ENCODE results near the gene RINL. TPM values are rescaled to one million over a fixed set of nuclear protein-coding genes. Genes with fewer than 3 reads are reported as not detected.
A peak's percentile ranks its signal among the peaks of the same experiment; 100 is the strongest.

RINL gene
- total and polyA plus RNA-seq, 9 donors, result 9.3 to 14.4 (median 11.3) TPM

DNA sequence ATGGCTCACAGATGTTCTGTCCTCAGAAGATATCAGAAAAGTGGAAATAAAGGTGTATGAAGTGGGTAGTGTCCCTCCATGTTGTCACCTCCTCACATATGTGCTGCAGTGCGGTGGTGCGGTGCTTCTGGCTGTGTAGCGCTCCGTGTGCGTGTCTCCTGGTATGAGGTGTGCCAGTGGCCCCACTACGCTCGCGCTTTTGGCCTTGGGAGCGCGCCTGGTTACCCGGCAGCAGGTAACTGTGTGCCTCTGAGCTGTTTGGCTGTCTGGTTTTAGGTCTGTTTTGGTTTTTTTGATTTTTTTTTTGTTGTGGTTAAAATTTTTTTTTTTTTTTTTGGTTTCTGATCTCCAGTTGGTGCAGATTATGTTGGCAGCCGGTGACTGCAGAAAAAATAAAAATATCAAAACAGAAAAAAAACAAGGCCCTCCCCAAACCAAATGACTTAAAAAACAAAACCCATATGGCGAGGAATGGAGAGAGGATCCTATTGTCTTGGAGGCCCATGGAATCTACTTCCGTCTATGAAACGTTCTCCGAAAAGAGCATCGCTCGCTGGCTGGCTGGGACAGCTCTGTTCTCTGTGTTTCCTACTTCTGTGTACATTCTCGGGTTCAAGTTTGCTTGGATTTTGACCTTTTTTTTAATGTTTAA is 36.2 kb downstream of the RINL start:
- 99% methylated on average over 11 of the region's 19 CpGs for WGBS (ENCODE audit: insufficient coverage)
- Histone ChIP-seq H3K36me3 (ENCODE audit: control insufficient read depth, insufficient read depth, low read length) (peaks cover 100% of the 10 kb centered on the region), H3K27ac (ENCODE audit: low read length) (peak overlapping the region; percentile 84), H3K9me3 (replicated peaks; ENCODE audit: control insufficient read depth, low read depth, low read length) (no peaks in the 10 kb centered on the region), H3K27me3 (ENCODE audit: control insufficient read depth, insufficient read depth, low read length) (no peaks in the 10 kb centered on the region), H3K4me1 (ENCODE audit: control insufficient read depth, insufficient read depth, low read length) (peaks cover 29% of the 10 kb centered on the region), H3K4me3 (ENCODE audit: low read length) (no peak overlapping the region)
- no peak for DNase-seq

- WGBS (ENCODE audit: insufficient coverage), result 85% methylated on average over 6 of the region's 12 CpGs
- H3K4me3 ChIP-seq (ENCODE audit: low read length), result no peak overlapping the region
- peak overlapping the region; percentile 84 for H3K27ac ChIP-seq (ENCODE audit: low read length)
- peaks cover 28% of the 10 kb centered on the region for H3K4me1 ChIP-seq (ENCODE audit: control insufficient read depth, insufficient read depth, low read length)
- no peaks in the 10 kb centered on the region for H3K27me3 ChIP-seq (ENCODE audit: control insufficient read depth, insufficient read depth, low read length)
- DNase-seq, result no peak
- peaks cover 100% of the 10 kb centered on the region for H3K36me3 ChIP-seq (ENCODE audit: control insufficient read depth, insufficient read depth, low read length)
- H3K9me3 ChIP-seq (replicated peaks; ENCODE audit: control insufficient read depth, low read depth, low read length), result no peaks in the 10 kb centered on the region
These were observed 36.8 kb downstream of the RINL start for GRCh38 chr19:38841180-38841766.

- H3K27ac ChIP-seq (ENCODE audit: low read length), result peak overlapping the region; percentile 84
- no peak overlapping the region for H3K4me3 ChIP-seq (ENCODE audit: low read length)
- WGBS (ENCODE audit: insufficient coverage), result 72% methylated on average over 4 of the region's 5 CpGs
- peaks cover 100% of the 10 kb centered on the region for H3K36me3 ChIP-seq (ENCODE audit: control insufficient read depth, insufficient read depth, low read length)
- peak; percentile 68 for DNase-seq
- H3K9me3 ChIP-seq (replicated peaks; ENCODE audit: control insufficient read depth, low read depth, low read length), result no peaks in the 10 kb centered on the region
- peaks cover 27% of the 10 kb centered on the region for H3K4me1 ChIP-seq (ENCODE audit: control insufficient read depth, insufficient read depth, low read length)
- no peaks in the 10 kb centered on the region for H3K27me3 ChIP-seq (ENCODE audit: control insufficient read depth, insufficient read depth, low read length)
These were observed 37.5 kb downstream of the RINL start for GRCh38 chr19:38840583-38840968.

DNA sequence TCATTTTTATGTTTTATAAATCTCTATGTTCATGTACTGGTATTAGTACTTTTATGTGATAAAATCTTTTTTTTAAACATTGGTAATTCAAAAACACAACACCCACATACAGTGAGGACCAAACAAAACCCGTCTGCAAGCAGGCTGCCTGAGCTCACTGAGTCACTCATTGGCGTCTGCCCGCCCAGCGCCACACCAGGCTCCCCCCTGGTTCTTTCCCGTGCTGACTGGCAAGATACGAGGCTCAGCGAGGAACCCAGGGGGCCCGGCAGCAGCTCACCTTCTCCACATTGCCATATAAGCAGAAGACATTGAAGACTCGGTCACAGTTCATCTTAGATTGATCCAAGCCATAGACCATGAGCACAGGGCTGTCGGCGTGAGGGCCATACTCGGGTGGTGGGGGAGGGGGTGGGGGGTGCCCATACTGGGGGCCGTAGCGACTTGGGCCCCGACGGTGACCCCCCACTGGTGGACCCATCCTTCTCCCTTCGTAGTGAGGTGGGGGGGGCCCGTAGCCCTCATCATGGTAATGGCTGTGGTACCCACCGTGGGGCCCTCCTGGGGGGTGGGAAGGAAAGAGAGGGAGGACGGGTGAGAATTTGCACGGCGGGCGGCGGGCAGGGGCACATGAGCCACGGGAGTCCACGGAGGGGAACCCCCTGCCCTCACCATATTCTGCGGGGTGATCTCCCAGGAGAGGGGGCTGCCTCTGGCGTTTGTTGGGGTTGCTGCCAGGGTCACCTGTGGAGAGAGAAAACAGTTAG is 38.1 kb downstream of the RINL start:
- Histone ChIP-seq H3K36me3 (ENCODE audit: control insufficient read depth, insufficient read depth, low read length) (peaks cover 98% of the 10 kb centered on the region), H3K27ac (ENCODE audit: low read length) (peak overlapping the region; percentile 84), H3K27me3 (ENCODE audit: control insufficient read depth, insufficient read depth, low read length) (no peaks in the 10 kb centered on the region), H3K4me3 (ENCODE audit: low read length) (no peak overlapping the region), H3K4me1 (ENCODE audit: control insufficient read depth, insufficient read depth, low read length) (peaks cover 28% of the 10 kb centered on the region), H3K9me3 (replicated peaks; ENCODE audit: control insufficient read depth, low read depth, low read length) (no peaks in the 10 kb centered on the region)
- 76% methylated on average over 5 of the region's 28 CpGs for WGBS (ENCODE audit: insufficient coverage)
- DNase-seq, result no peak

DNA sequence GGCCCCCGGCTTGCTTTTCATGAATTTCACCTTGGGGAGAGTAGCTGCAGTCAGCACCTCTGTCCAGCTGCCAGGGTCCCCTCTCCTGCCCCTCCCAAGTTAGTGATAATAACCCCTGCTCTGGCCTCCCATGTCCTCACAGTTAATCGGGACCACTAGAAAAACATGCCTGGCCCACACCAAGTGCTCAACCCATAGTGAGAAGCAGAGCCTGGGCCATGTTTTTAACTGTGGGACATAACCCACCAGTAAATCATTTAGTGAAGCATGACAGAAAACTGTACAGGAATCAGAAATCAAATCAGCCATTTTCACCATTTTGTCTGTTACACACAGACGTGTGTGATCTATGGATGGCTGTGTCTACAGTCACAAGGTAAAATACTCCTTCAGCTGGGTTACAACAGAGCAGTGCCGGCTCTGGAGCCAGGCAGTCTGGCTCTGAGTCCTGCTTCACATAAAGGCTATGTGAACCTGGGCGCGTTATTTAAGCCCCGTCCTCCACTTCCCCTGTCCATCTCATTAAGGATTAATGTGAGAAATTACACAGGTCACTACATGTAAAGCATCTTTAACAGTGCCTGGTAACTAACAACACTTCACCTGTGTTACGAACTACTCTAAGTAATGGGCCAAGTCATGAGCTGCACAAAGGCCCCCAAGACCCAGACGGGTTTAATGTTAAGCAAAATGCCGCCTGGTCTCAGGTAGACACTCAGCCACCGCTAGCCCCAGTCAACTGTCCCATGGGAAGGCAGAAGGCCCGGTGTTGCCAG is 38.9 kb downstream of the RINL start:
- H3K27ac ChIP-seq (ENCODE audit: low read length), result no peak overlapping the region
- H3K27me3 ChIP-seq (ENCODE audit: control insufficient read depth, insufficient read depth, low read length), result no peaks in the 10 kb centered on the region
- no peak for DNase-seq
- H3K36me3 ChIP-seq (ENCODE audit: control insufficient read depth, insufficient read depth, low read length), result peaks cover 93% of the 10 kb centered on the region
- H3K9me3 ChIP-seq (replicated peaks; ENCODE audit: control insufficient read depth, low read depth, low read length), result no peaks in the 10 kb centered on the region
- H3K4me1 ChIP-seq (ENCODE audit: control insufficient read depth, insufficient read depth, low read length), result peaks cover 33% of the 10 kb centered on the region
- H3K4me3 ChIP-seq (ENCODE audit: low read length), result no peak overlapping the region
- WGBS (ENCODE audit: insufficient coverage), result 85% methylated on average over 4 of the region's 12 CpGs

- Histone ChIP-seq H3K27ac (ENCODE audit: low read length) (no peak overlapping the region), H3K4me3 (ENCODE audit: low read length) (no peak overlapping the region), H3K36me3 (ENCODE audit: control insufficient read depth, insufficient read depth, low read length) (peaks cover 85% of the 10 kb centered on the region), H3K4me1 (ENCODE audit: control insufficient read depth, insufficient read depth, low read length) (peaks cover 33% of the 10 kb centered on the region), H3K27me3 (ENCODE audit: control insufficient read depth, insufficient read depth, low read length) (no peaks in the 10 kb centered on the region), H3K9me3 (replicated peaks; ENCODE audit: control insufficient read depth, low read depth, low read length) (no peaks in the 10 kb centered on the region)
- WGBS (ENCODE audit: insufficient coverage), result 88% methylated on average over 15 of the region's 19 CpGs
- no peak for DNase-seq
These were observed 39.7 kb downstream of the RINL start for GRCh38 chr19:38838208-38838985.

DNA sequence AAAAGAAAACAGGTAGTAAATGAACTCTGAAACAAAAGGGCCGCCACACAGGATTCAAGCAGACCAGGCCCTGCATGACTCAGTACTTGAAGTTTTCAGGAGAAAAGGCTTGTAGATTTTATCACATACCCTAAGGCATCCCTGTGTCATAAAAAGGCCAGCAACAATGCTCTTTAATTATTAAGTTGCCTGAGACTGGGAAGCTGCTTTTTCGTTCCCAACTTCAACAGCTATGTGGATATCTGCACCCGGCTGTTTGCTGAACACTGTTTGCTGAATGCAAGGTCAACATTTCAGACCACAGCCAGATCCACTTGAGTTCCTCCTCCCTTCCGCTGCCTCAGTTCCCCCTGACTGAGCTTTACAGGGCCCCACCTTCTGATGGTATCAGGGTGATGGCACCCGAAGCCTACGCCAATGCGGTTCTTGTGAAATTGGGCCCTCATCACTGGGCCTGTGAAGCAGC is 40.4 kb downstream of the RINL start:
- Histone ChIP-seq H3K27me3 (ENCODE audit: control insufficient read depth, insufficient read depth, low read length) (no peaks in the 10 kb centered on the region), H3K4me3 (ENCODE audit: low read length) (no peak overlapping the region), H3K9me3 (replicated peaks; ENCODE audit: control insufficient read depth, low read depth, low read length) (no peaks in the 10 kb centered on the region), H3K4me1 (ENCODE audit: control insufficient read depth, insufficient read depth, low read length) (peaks cover 34% of the 10 kb centered on the region), H3K36me3 (ENCODE audit: control insufficient read depth, insufficient read depth, low read length) (peaks cover 78% of the 10 kb centered on the region), H3K27ac (ENCODE audit: low read length) (no peak overlapping the region)
- 95% methylated on average over 6 of the region's 7 CpGs for WGBS (ENCODE audit: insufficient coverage)
- DNase-seq, result no peak

DNA sequence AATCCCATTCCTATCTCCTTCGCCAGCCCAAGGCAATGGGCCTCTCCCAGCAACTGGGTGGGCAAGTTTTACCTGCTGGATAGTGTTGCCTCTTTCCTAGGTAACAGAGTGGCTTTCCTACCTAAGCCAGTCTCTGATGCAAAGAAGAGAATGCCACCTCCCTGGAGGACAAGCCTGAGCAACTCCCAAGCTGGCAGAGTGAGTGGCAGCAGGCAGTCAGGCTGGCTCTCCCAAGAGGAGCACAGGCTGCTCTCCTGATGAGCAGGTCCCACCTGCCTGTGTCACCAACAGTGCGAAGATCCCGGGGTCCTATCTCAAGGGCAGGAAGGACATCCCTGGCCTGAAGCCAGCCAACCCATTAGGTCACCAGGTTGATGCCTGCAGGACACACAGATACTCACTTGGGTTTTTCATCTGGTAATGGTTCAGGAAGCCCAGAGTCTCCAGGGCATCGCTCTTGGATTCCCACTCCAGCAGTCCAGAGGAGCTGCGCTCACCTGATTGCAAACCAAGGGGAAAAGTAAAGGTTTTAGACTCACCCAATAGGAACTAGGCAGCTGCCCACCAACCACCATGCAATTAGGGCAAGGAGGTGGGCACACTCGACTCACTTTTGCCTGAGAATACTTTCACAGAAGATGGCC is 41.0 kb downstream of the RINL start:
- peak overlapping the region; percentile 20 for H3K27ac ChIP-seq (ENCODE audit: low read length)

More for the DNA sequence above, 41.0 kb downstream of the RINL start:
- H3K27me3 ChIP-seq (ENCODE audit: control insufficient read depth, insufficient read depth, low read length), result no peaks in the 10 kb centered on the region
- H3K4me1 ChIP-seq (ENCODE audit: control insufficient read depth, insufficient read depth, low read length), result peaks cover 40% of the 10 kb centered on the region
- no peaks in the 10 kb centered on the region for H3K9me3 ChIP-seq (replicated peaks; ENCODE audit: control insufficient read depth, low read depth, low read length)
- H3K4me3 ChIP-seq (ENCODE audit: low read length), result no peak overlapping the region
- no peak for DNase-seq
- 95% methylated on average over 4 of the region's 6 CpGs for WGBS (ENCODE audit: insufficient coverage)
- peaks cover 72% of the 10 kb centered on the region for H3K36me3 ChIP-seq (ENCODE audit: control insufficient read depth, insufficient read depth, low read length)

Measured in muscle of leg (tissue), 11 donors.